SK-N-SH (cell line): ENCODE data around the gene SLCO3A1. TPM values are rescaled to one million over a fixed set of nuclear protein-coding genes. Genes with fewer than 3 reads are reported as not detected.

ENCODE experiments used
- CTCF ChIA-PET: fragments of 300-600, 350-600 bp; formaldehyde crosslinking; extraction: SDS; loops from one replicate; lab custom pipeline; 2021; lab: Yijun Ruan, JAX
- POLR2A ChIA-PET: fragments of 350-600 bp; sonication (Branson Sonifier 250); formaldehyde crosslinking; extraction: SDS; loops from one replicate; lab custom pipeline; 2020; ENCODE audit warnings: antibody characterized with exemption, inconsistent platforms; lab: Yijun Ruan, JAX
- DNase-seq: peaks from one replicate; pipeline ENCODE4 v3.0.0; 2012
- H2AFZ ChIP-seq: fragments of 200-600 bp; sonication (generic); 2 replicates; pipeline ENCODE4 v1.8.1; 2016; ENCODE audit warnings: antibody characterized with exemption, mild to moderate bottlenecking, low read depth
- H3F3A ChIP-seq: fragments of 200-600 bp; sonication (generic); replicated peaks from 2 replicates; pipeline ENCODE3; 2016; ENCODE audit warnings: antibody characterized with exemption, mild to moderate bottlenecking; ENCODE audit not compliant: insufficient read depth
- H3K27ac ChIP-seq, 2 experiments: fragments of 200-500 bp in 1 of 2; fragments of 200-600 bp in 1 of 2; sonication (Bioruptor generic) in 1 of 2; sonication (generic), shearing (Covaris generic) in 1 of 2; 2 replicates each; pipeline versions ENCODE4 v1.5.1 to v1.6.1; 2014 to 2016; ENCODE audit warnings: low read depth in 2 of 2, inconsistent platforms in 1 of 2, low read length in 1 of 2, mild to moderate bottlenecking in 1 of 2, mixed read lengths in 1 of 2
- H3K27me3 ChIP-seq: fragments of 200-600 bp; sonication (generic), shearing (Covaris generic); 2 replicates; pipeline ENCODE4 v1.6.1; 2016; ENCODE audit warnings: mixed run types; ENCODE audit not compliant: insufficient read depth
- H3K36me3 ChIP-seq, 2 experiments: fragments of 200-500 bp in 1 of 2; fragments of 200-600 bp in 1 of 2; sonication (Bioruptor generic) in 1 of 2; sonication (generic) in 1 of 2; replicated peaks in 1 of 2; 2 replicates each; pipeline versions ENCODE3 to v1.5.1; 2014 to 2016; ENCODE audit warnings: low read length in 1 of 2, mild to moderate bottlenecking in 1 of 2; ENCODE audit not compliant: insufficient read depth in 2 of 2, control insufficient read depth in 1 of 2
- H3K4me1 ChIP-seq, 2 experiments: fragments of 200-500 bp in 1 of 2; fragments of 200-600 bp in 1 of 2; sonication (Bioruptor generic) in 1 of 2; sonication (generic), shearing (Covaris generic) in 1 of 2; 2 replicates each; pipeline versions ENCODE4 v1.5.1 to v1.6.1; 2014 to 2016; ENCODE audit warnings: low read depth in 1 of 2, low read length in 1 of 2, mixed run types in 1 of 2; ENCODE audit not compliant: insufficient read depth in 2 of 2, control insufficient read depth in 1 of 2
- H3K4me2 ChIP-seq: fragments of 200-600 bp; sonication (generic), shearing (Covaris generic); 2 replicates; pipeline ENCODE4 v1.6.1; 2017; ENCODE audit warnings: mixed run types
- H3K4me3 ChIP-seq, 2 experiments: fragments of 200-500 bp in 1 of 2; fragments of 200-600 bp in 1 of 2; sonication (Bioruptor generic) in 1 of 2; sonication (generic), shearing (Covaris generic) in 1 of 2; 2 replicates each; pipeline versions ENCODE4 v1.5.1 to v1.8.1; 2014 to 2016; ENCODE audit warnings: low read depth in 2 of 2, inconsistent platforms in 1 of 2, low read length in 1 of 2, mild to moderate bottlenecking in 1 of 2, mixed read lengths in 1 of 2, moderate library complexity in 1 of 2
- H3K79me2 ChIP-seq: fragments of 200-600 bp; sonication (generic); 2 replicates; pipeline ENCODE4 v1.8.1; 2017; ENCODE audit warnings: mild to moderate bottlenecking; ENCODE audit not compliant: insufficient read depth
- H3K9ac ChIP-seq: fragments of 200-600 bp; sonication (generic); 2 replicates; pipeline ENCODE4 v1.6.1; 2017; ENCODE audit warnings: mixed run types
- H3K9me2 ChIP-seq: fragments of 200-600 bp; sonication (generic); 2 replicates; pipeline ENCODE4 v1.6.1; 2017; ENCODE audit warnings: mixed run types
- H3K9me3 ChIP-seq: fragments of 200-600 bp; sonication (generic); 2 replicates; pipeline ENCODE4 v1.6.1; 2017; ENCODE audit warnings: mixed run types, mild to moderate bottlenecking, moderate library complexity
- H4K20me1 ChIP-seq: fragments of 200-600 bp; sonication (generic); 2 replicates; pipeline ENCODE4 v1.6.1; 2017; ENCODE audit warnings: mild to moderate bottlenecking, mixed run types; ENCODE audit not compliant: insufficient read depth
- CHD2 ChIP-seq: fragments of 150-350 bp; IDR thresholded peaks from 2 replicates; pipeline ENCODE4 v1.6.1; 2018; ENCODE audit warnings: low read length; ENCODE audit not compliant: partially characterized antibody
- EP300 ChIP-seq, 2 experiments: IDR thresholded peaks; 2 replicates each; pipeline versions ENCODE4 v1.4.0 to v1.6.1; 2012; ENCODE audit warnings: borderline replicate concordance in 1 of 2, low read depth in 1 of 2, low read length in 1 of 2
- EZH2phosphoT487 ChIP-seq: fragments of 200-600 bp; sonication (generic); IDR thresholded peaks from 2 replicates; pipeline ENCODE4 v1.6.1; 2017; ENCODE audit warnings: low read depth, mixed run types, mild to moderate bottlenecking, antibody characterized with exemption, moderate library complexity, borderline replicate concordance
- FOXM1 ChIP-seq: IDR thresholded peaks from 2 replicates; pipeline ENCODE4 v1.4.0; 2012; ENCODE audit warnings: low read depth, mild to moderate bottlenecking
- GATA2 ChIP-seq: sonication (generic); formaldehyde crosslinking; IDR thresholded peaks from 2 replicates; pipeline ENCODE4 v1.5.0; 2020; ENCODE audit warnings: mild to moderate bottlenecking, missing genetic modification reagents
- JUND ChIP-seq: IDR thresholded peaks from 2 replicates; pipeline ENCODE4 v1.4.0; 2012
- MXI1 ChIP-seq: IDR thresholded peaks from 2 replicates; pipeline ENCODE4 v1.6.1; 2012; ENCODE audit warnings: mild to moderate bottlenecking, low read depth, low read length, improper control_type of control experiment
- NFIC ChIP-seq: IDR thresholded peaks from 2 replicates; pipeline ENCODE4 v1.4.0; 2012; ENCODE audit warnings: borderline replicate concordance
- NRF1 ChIP-seq: IDR thresholded peaks from 2 replicates; pipeline ENCODE4 v1.6.1; 2012; ENCODE audit warnings: low read depth, mild to moderate bottlenecking, low read length
- RFX5 ChIP-seq: IDR thresholded peaks from 2 replicates; pipeline ENCODE4 v1.6.1; 2012; ENCODE audit warnings: mild to moderate bottlenecking, improper control_type of control experiment, low read length
- RXRA ChIP-seq: IDR thresholded peaks from 2 replicates; pipeline ENCODE4 v1.4.0; 2012; ENCODE audit warnings: low read depth, mild to moderate bottlenecking, borderline replicate concordance
- SIN3A ChIP-seq: IDR thresholded peaks from 2 replicates; pipeline ENCODE4 v1.6.1; 2012; ENCODE audit warnings: low read depth, mild to moderate bottlenecking, low read length, moderate library complexity, borderline replicate concordance
- TCF12 ChIP-seq: IDR thresholded peaks from 2 replicates; pipeline ENCODE4 v1.4.0; 2012
- TEAD4 ChIP-seq: IDR thresholded peaks from 2 replicates; pipeline ENCODE4 v1.4.0; 2012; ENCODE audit warnings: mild to moderate bottlenecking, borderline replicate concordance; ENCODE audit not compliant: insufficient read depth
- USF1 ChIP-seq: IDR thresholded peaks from 2 replicates; pipeline ENCODE4 v1.4.0; 2012; ENCODE audit warnings: low read depth, borderline replicate concordance
- WGBS: methylation state at CpG from one replicate; pipeline ENCODE4 v1.1.6; 2017; ENCODE audit warnings: low lambda C conversion rate; 5-methylcytosine and 5-hydroxymethylcytosine counted together
- polyA plus RNA-seq, 3 experiments: library from polyadenylated mRNA; depleted of rRNA; stranded (reverse); fragments of >200 nt; gene quantifications; 2 replicates each; pipeline ENCODE4 v1.2.3, GENCODE V29; 2012
- TF ChIP-seq, protein P1 (sequence below): IDR thresholded peaks from 2 replicates; pipeline ENCODE4; 2012
- TF ChIP-seq, protein P2 (sequence below): fragments of 150-350 bp; IDR thresholded peaks from 2 replicates; pipeline ENCODE4 v1.6.1; 2017; ENCODE audit warnings: antibody characterized with exemption, low read length, low read depth, borderline replicate concordance

The SLCO3A1 gene
- polyA plus RNA-seq, 1 of the 3 experiments (the other 2 are of a cell fraction): 19.7 TPM

- no peak overlapping the region for H3K9ac ChIP-seq
- H4K20me1 ChIP-seq: no peaks in the 10 kb centered on the region
- no peaks in the 10 kb centered on the region for H3F3A ChIP-seq
- DNase-seq: no peak
- no peak overlapping the region for H3K4me2 ChIP-seq
- ChIA-PET POLR2A (no interaction called here), CTCF (interaction anchor here (1.0 to 1.3 kb wide), 2 partner anchors 72 to 222 kb away, joined by 3 read pairs; no protein-coding TSS in a partner anchor)
- H3K27ac ChIP-seq: no peak overlapping the region
- H3K27me3 ChIP-seq: no peaks in the 10 kb centered on the region
- WGBS: 90% methylated on average over 6 of the region's 6 CpGs
- H2AFZ ChIP-seq: no peak overlapping the region
- no peaks in the 10 kb centered on the region for H3K9me2 ChIP-seq
- no peak overlapping the region for H3K4me3 ChIP-seq
- H3K36me3 ChIP-seq: no peaks in the 10 kb centered on the region
- no peak for TF ChIP-seq NFIC
- TF ChIP-seq RXRA: no peak
- no peak for TF ChIP-seq EZH2phosphoT487
- TF ChIP-seq EP300 (IDR thresholded peaks at IDR 0.05; ENCODE audit: borderline replicate concordance in 1 of 2, low read depth in 1 of 2, low read length in 1 of 2): no peak
- TF ChIP-seq, protein P1, sequence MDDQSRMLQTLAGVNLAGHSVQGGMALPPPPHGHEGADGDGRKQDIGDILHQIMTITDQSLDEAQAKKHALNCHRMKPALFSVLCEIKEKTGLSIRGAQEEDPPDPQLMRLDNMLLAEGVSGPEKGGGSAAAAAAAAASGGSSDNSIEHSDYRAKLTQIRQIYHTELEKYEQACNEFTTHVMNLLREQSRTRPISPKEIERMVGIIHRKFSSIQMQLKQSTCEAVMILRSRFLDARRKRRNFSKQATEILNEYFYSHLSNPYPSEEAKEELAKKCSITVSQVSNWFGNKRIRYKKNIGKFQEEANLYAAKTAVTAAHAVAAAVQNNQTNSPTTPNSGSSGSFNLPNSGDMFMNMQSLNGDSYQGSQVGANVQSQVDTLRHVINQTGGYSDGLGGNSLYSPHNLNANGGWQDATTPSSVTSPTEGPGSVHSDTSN: no peak
- no peak for TF ChIP-seq FOXM1
- TF ChIP-seq TCF12: no peak
- no peak for TF ChIP-seq NRF1
- no peaks in the 10 kb centered on the region for H3K9me3 ChIP-seq
- H3K4me1 ChIP-seq: peaks cover 6 to 12% of the 10 kb centered on the region in 2 experiments; a peak in 2 of 4 replicates
- peaks cover 10% of the 10 kb centered on the region; the same call in 1 of the 2 replicates for H3K79me2 ChIP-seq
These were observed 75.2 kb downstream of the SLCO3A1 start for GRCh38 chr15:91928675-91929074.

DNA sequence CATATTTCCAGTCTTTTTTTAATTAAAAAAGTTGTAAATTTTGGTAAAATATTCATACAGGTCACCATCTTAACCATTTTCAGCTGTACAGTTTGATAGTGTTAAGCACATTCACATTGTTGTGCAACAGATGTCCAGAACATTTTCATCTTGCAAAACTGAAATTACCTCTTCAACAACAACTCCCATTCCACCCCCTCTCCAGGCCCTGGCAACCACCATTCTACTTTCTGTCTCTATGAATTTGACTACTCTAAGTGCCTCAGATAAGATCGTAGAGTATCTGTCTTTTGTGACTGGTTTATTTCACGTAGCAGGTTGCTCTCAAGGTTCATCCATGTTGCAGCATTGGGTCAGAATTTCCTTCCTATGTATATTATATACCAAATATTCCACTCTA, 76.0 kb downstream of the SLCO3A1 start:
- peak; percentile 57 for DNase-seq
- 62% methylated on average over 2 of the region's 2 CpGs for WGBS
- POLR2A ChIA-PET: no interaction called here

GRCh38 chr15:91930092-91930491, 76.6 kb downstream of the SLCO3A1 start:
- ChIA-PET CTCF (interaction anchor here (0.6 to 2.0 kb wide), 2 partner anchors 76 to 230 kb away, joined by 3 to 5 read pairs; partner anchors contain the start of gene SLCO3A1), POLR2A (no interaction called here)
- Histone ChIP-seq H3K36me3 (no peaks in the 10 kb centered on the region), H3K27ac (no peak overlapping the region), H3K9ac (no peak overlapping the region), H4K20me1 (no peaks in the 10 kb centered on the region), H3K9me2 (no peaks in the 10 kb centered on the region), H3K9me3 (no peaks in the 10 kb centered on the region), H3K79me2 (peaks cover 4% of the 10 kb centered on the region; the same call in 1 of the 2 replicates), H3F3A (no peaks in the 10 kb centered on the region), H3K4me3 (no peak overlapping the region), H3K4me2 (no peak overlapping the region), H3K4me1 (peaks cover 6 to 12% of the 10 kb centered on the region in 2 experiments; a peak in 2 of 4 replicates), H2AFZ (no peak overlapping the region), H3K27me3 (no peaks in the 10 kb centered on the region)
- DNase-seq: no peak
- WGBS: 97% methylated on average over 2 of the region's 2 CpGs
- TF ChIP-seq, protein P2, sequence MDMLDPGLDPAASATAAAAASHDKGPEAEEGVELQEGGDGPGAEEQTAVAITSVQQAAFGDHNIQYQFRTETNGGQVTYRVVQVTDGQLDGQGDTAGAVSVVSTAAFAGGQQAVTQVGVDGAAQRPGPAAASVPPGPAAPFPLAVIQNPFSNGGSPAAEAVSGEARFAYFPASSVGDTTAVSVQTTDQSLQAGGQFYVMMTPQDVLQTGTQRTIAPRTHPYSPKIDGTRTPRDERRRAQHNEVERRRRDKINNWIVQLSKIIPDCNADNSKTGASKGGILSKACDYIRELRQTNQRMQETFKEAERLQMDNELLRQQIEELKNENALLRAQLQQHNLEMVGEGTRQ: no peak
- TF ChIP-seq EZH2phosphoT487 (no peak), NFIC (no peak), JUND (no peak), TCF12 (no peak), NRF1 (no peak), CHD2 (no peak), USF1 (no peak), TEAD4 (no peak), SIN3A (no peak), RXRA (no peak), MXI1 (no peak)

More for the DNA sequence above, 76.0 kb downstream of the SLCO3A1 start:
- Histone ChIP-seq H3K4me1 (peaks cover 6 to 12% of the 10 kb centered on the region in 2 experiments; a peak in 2 of 4 replicates), H3F3A (no peaks in the 10 kb centered on the region), H2AFZ (no peak overlapping the region), H3K27ac (no peak overlapping the region; a peak in 1 of 4 replicates), H4K20me1 (no peaks in the 10 kb centered on the region), H3K27me3 (no peaks in the 10 kb centered on the region), H3K36me3 (no peaks in the 10 kb centered on the region), H3K9ac (no peak overlapping the region), H3K79me2 (peaks cover 4% of the 10 kb centered on the region; the same call in 1 of the 2 replicates), H3K9me3 (no peaks in the 10 kb centered on the region), H3K4me3 (no peak overlapping the region), H3K9me2 (no peaks in the 10 kb centered on the region), H3K4me2 (no peak overlapping the region)
- CTCF ChIA-PET: no interaction called here
- TF ChIP-seq RFX5 (no peak), EP300 (IDR thresholded peaks at IDR 0.05; ENCODE audit: borderline replicate concordance in 1 of 2, low read depth in 1 of 2, low read length in 1 of 2) (0 out of 4 replicates have a peak, but pooled peaks of 1 of the 2 experiments have one; percentile 8), GATA2 (CRISPR knock-in tag) (peak; percentile 67)
